ENCODE measurements around the gene TMEM184B. TPM values are rescaled to one million over a fixed set of nuclear protein-coding genes. Genes with fewer than 3 reads are reported as not detected.

TMEM184B gene
- total RNA-seq, 3 donors from 2014 or later, result 30.6 to 49.5 (median 42.4) TPM

GRCh38 chr22:38309614-38310517 lies 37.1 kb upstream of the TMEM184B start:
- Histone ChIP-seq H3K27ac (peak overlapping the region; percentile 97 to 98), H3K9me3 (no peaks in the 10 kb centered on the region), H3K4me1 (peaks cover 24 to 56% of the 10 kb centered on the region in 2 donors), H3K27me3 (no peaks in the 10 kb centered on the region), H3K4me3 (peak overlapping the region in 1 of 3 donors; percentile 8), H3K36me3 (no peaks in the 10 kb centered on the region)
- intact Hi-C loops (cut with DNase I; ENCODE audit: low total_unique reads), result loop anchor here (10.0 kb wide), 1 partner anchor 105 kb away; the partner anchor contains the start of gene MAFF
- DNase-seq (ENCODE audit: low spot score in 2 of 2), result no peak
- TF ChIP-seq POLR2A (IDR thresholded peaks at IDR 0.05), result no peak
- TF ChIP-seq CTCF (IDR thresholded peaks at IDR 0.05), result no peak
- no peak for TF ChIP-seq POLR2AphosphoS5 (IDR thresholded peaks at IDR 0.05)

- H3K4me1 ChIP-seq, result peaks cover 24 to 54% of the 10 kb centered on the region in 2 donors
Measured at GRCh38 chr22:38308791-38309498, 36.1 kb upstream of the TMEM184B start.

GRCh38 chr22:38305471-38306448 lies 33.0 kb upstream of the TMEM184B start:
- peaks cover 17 to 38% of the 10 kb centered on the region in 2 donors for H3K4me1 ChIP-seq
- DNase-seq (ENCODE audit: low spot score in 2 of 2), result no peak
- no peaks in the 10 kb centered on the region for H3K9me3 ChIP-seq
- intact Hi-C loops (cut with DNase I; ENCODE audit: low total_unique reads), result loop anchor here (1.0 kb wide), 1 partner anchor 29 kb away; no protein-coding TSS in a partner anchor
- peak overlapping the region; percentile 80 to 98 for H3K27ac ChIP-seq
- peak overlapping the region in 1 of 3 donors; percentile 20 for H3K4me3 ChIP-seq
- H3K36me3 ChIP-seq, result no peaks in the 10 kb centered on the region
- TF ChIP-seq POLR2AphosphoS5 (IDR thresholded peaks at IDR 0.05) (no peak), CTCF (IDR thresholded peaks at IDR 0.05) (no peak), POLR2A (IDR thresholded peaks at IDR 0.05) (no peak)
- no peaks in the 10 kb centered on the region for H3K27me3 ChIP-seq

More at GRCh38 chr22:38308791-38309498, 36.1 kb upstream of the TMEM184B start:
- peak overlapping the region in 1 of 3 donors; percentile 19 for H3K4me3 ChIP-seq
- no peak for DNase-seq (ENCODE audit: low spot score in 2 of 2)
- TF ChIP-seq POLR2AphosphoS5 (IDR thresholded peaks at IDR 0.05) (no peak), POLR2A (IDR thresholded peaks at IDR 0.05) (no peak), CTCF (IDR thresholded peaks at IDR 0.05) (no peak)
- H3K9me3 ChIP-seq, result no peaks in the 10 kb centered on the region
- intact Hi-C loops (cut with DNase I; ENCODE audit: low total_unique reads), result no loop called here
- H3K27me3 ChIP-seq, result no peaks in the 10 kb centered on the region
- peak overlapping the region; percentile 97 to 98 for H3K27ac ChIP-seq
- no peaks in the 10 kb centered on the region for H3K36me3 ChIP-seq

GRCh38 chr22:38304526-38304925 lies 31.7 kb upstream of the TMEM184B start:
- intact Hi-C loops (cut with DNase I; ENCODE audit: low total_unique reads), result no loop called here
- Histone ChIP-seq H3K9me3 (no peaks in the 10 kb centered on the region), H3K4me1 (peaks cover 9 to 32% of the 10 kb centered on the region in 2 donors), H3K36me3 (peaks cover 3% of the 10 kb centered on the region), H3K27me3 (no peaks in the 10 kb centered on the region), H3K27ac (peak overlapping the region; percentile 37 to 84), H3K4me3 (peak overlapping the region in 1 of 3 donors; percentile 19)
- no peak for DNase-seq (ENCODE audit: low spot score in 2 of 2)
- TF ChIP-seq CTCF (IDR thresholded peaks at IDR 0.05) (peak in 1 of 3 donors; percentile 15), POLR2A (IDR thresholded peaks at IDR 0.05) (no peak)
